OCI-LY1 (cell line): ENCODE measurements around the gene DEXI.

Source experiments
- H2AFZ ChIP-seq: fragments of 200-600 bp; sonication (generic), shearing (Covaris generic); 2 replicates; pipeline ENCODE4 v1.6.0; 2014; ENCODE audit warnings: antibody characterized with exemption, mild to moderate bottlenecking, low read length
- H3F3A ChIP-seq: fragments of 200-600 bp; sonication (generic), shearing (Covaris generic); 2 replicates; pipeline ENCODE4 v1.6.0; 2014; ENCODE audit warnings: mild to moderate bottlenecking, antibody characterized with exemption, low read length, moderate library complexity; ENCODE audit not compliant: insufficient read depth
- H3K27ac ChIP-seq: fragments of 200-600 bp; sonication (generic); 2 replicates; pipeline ENCODE4 v1.5.1; 2014; ENCODE audit warnings: low read length, mixed run types, mild to moderate bottlenecking, low read depth; ENCODE audit not compliant: poor library complexity, severe bottlenecking
- H3K27me3 ChIP-seq: fragments of 200-600 bp; sonication (generic); 2 replicates; pipeline ENCODE4 v1.6.0; 2014; ENCODE audit warnings: antibody characterized with exemption, mild to moderate bottlenecking, low read length, moderate library complexity; ENCODE audit not compliant: insufficient read depth
- H3K36me3 ChIP-seq: fragments of 200-600 bp; sonication (generic); 2 replicates; pipeline ENCODE4 v1.6.1; 2014; ENCODE audit warnings: mild to moderate bottlenecking, antibody characterized with exemption, low read length, moderate library complexity, mixed read lengths; ENCODE audit not compliant: insufficient read depth
- H3K4me1 ChIP-seq: fragments of 200-600 bp; sonication (generic); 2 replicates; pipeline ENCODE4 v1.5.1; 2014; ENCODE audit warnings: mild to moderate bottlenecking, low read length, moderate library complexity; ENCODE audit not compliant: insufficient read depth, severe bottlenecking
- H3K4me2 ChIP-seq: fragments of 200-600 bp; sonication (generic), shearing (Covaris generic); 2 replicates; pipeline ENCODE4 v1.6.1; 2014; ENCODE audit warnings: low read length
- H3K4me3 ChIP-seq: fragments of 200-600 bp; sonication (generic); 2 replicates; pipeline ENCODE4 v1.5.1; 2014; ENCODE audit warnings: low read length, low read depth, mild to moderate bottlenecking, mixed read lengths; ENCODE audit not compliant: poor library complexity, severe bottlenecking
- H3K79me2 ChIP-seq: fragments of 200-600 bp; shearing (Covaris generic); 2 replicates; pipeline ENCODE4 v1.6.1; 2016; ENCODE audit warnings: mixed run types, low read length, mixed read lengths; ENCODE audit not compliant: insufficient read depth
- H3K9ac ChIP-seq: fragments of 200-600 bp; sonication (generic), shearing (Covaris generic); 2 replicates; pipeline ENCODE4 v1.6.1; 2014; ENCODE audit warnings: mild to moderate bottlenecking, low read length, mixed read lengths
- H3K9me2 ChIP-seq: fragments of 200-600 bp; sonication (generic), shearing (Covaris generic); 2 replicates; pipeline ENCODE4 v1.6.1; 2014; ENCODE audit warnings: low read depth, mild to moderate bottlenecking, low read length, mixed read lengths
- H3K9me3 ChIP-seq: fragments of 200-600 bp; shearing (Covaris generic); 2 replicates; pipeline ENCODE4 v1.6.1; 2014; ENCODE audit warnings: low read length, mixed read lengths
- H4K20me1 ChIP-seq: fragments of 200-600 bp; sonication (generic), shearing (Covaris generic); 2 replicates; pipeline ENCODE4 v1.6.0; 2016; ENCODE audit warnings: mild to moderate bottlenecking, low read length; ENCODE audit not compliant: insufficient read depth
- CTCF ChIP-seq: fragments of 200-600 bp; sonication (generic), shearing (Covaris generic); IDR thresholded peaks from 2 replicates; pipeline ENCODE4 v1.5.1; 2017; ENCODE audit warnings: mild to moderate bottlenecking, antibody characterized with exemption, low read length, moderate library complexity, mixed read lengths
- EZH2 ChIP-seq: fragments of 200-600 bp; sonication (generic), shearing (Covaris generic); IDR thresholded peaks from 2 replicates; pipeline ENCODE4 v1.8.0; 2017; ENCODE audit warnings: borderline replicate concordance, mixed run types, mild to moderate bottlenecking, antibody characterized with exemption, low read length, moderate library complexity, mixed read lengths

Gene DEXI

DNA sequence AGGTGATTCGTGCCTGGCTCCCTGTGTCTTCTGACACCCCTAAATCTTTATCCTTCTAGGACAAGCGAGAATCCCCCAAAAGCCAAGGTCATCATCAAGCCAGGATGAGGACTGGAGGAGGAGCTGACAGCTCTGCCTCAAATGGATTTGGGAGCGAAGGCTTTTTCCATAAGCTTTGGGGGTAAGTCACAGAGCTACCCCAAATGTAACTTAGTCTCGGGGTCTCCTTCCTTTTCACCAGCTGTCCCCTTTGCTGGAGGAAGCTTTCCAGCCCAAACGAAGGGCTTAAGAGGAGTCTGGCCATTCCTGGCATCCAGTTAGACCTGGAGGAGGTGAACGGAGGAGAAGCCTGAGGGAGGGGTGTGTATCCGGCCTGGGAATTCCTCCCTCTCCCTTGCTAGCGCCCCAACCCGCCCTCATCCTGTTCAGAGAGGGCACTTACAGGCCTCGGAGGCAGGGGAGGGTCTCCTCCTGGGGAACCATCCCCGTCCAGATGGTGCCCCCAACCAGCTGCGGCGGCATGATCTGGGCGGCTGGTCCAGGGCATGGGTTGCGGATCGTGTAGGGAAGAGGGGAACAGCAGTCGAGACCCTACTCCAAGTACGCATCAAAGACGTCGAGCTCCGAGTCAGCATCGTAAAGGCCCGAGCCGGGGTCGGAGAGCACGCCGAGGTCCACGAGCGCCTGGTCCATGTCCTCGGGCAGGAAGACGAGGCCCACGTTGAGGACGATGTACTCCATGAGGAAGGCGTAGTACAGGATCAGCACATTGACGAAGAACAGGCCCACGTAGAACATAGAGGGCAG, 938 bp downstream of the DEXI start:
- Histone ChIP-seq H3K27me3 (no peaks in the 10 kb centered on the region), H3F3A (no peaks in the 10 kb centered on the region), H4K20me1 (no peaks in the 10 kb centered on the region), H2AFZ (no peak overlapping the region), H3K9ac (peak overlapping the region; percentile 71; the same call in 1 of the 2 replicates), H3K9me2 (no peaks in the 10 kb centered on the region), H3K4me2 (peak overlapping the region; percentile 86), H3K79me2 (peaks cover 14% of the 10 kb centered on the region), H3K4me1 (peaks cover 59% of the 10 kb centered on the region), H3K9me3 (no peaks in the 10 kb centered on the region), H3K36me3 (peaks cover 13% of the 10 kb centered on the region; the same call in 1 of the 2 replicates), H3K27ac (no peak overlapping the region), H3K4me3 (peak overlapping the region; percentile 71)
- TF ChIP-seq EZH2 (no peak), CTCF (no peak)

DNA sequence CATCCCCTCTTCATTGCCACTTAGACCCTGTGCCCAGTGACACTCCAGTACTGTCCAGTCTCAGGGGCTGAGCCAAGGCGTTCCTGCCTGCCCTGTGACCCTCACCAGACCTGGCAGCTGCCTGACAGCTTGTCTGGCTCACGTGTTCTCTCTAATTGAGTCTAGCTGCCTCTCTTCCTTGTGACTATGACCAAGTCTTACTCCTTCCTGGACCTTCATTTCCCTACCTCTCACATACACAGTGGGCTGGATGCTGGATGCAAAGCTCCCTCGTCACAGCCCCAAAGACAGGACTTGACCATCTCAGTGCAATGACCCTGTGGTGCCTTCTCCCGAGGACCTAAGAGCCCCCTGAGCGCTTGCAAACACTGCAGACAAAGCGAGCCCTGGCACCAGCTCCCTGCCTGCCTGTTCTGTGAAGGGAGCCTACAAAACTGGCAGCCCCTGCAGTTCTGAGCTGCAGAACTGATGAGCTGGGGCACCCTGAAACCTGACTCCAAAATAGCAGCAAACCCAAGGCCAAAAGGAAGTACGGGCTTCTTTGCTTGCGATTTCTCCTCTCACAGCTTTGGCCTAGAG, 1.7 kb downstream of the DEXI start:
- H3K36me3 ChIP-seq, result peaks cover 16% of the 10 kb centered on the region; the same call in 1 of the 2 replicates
- TF ChIP-seq EZH2 (no peak), CTCF (no peak)
- H3K79me2 ChIP-seq, result peaks cover 7% of the 10 kb centered on the region
- H3K4me2 ChIP-seq, result peak overlapping the region; percentile 86
- H3F3A ChIP-seq, result no peaks in the 10 kb centered on the region
- H2AFZ ChIP-seq, result no peak overlapping the region
- H3K27ac ChIP-seq, result no peak overlapping the region
- H3K4me1 ChIP-seq, result peaks cover 52% of the 10 kb centered on the region
- peak overlapping the region; percentile 71; the same call in 1 of the 2 replicates for H3K9ac ChIP-seq
- no peaks in the 10 kb centered on the region for H3K9me2 ChIP-seq
- H4K20me1 ChIP-seq, result no peaks in the 10 kb centered on the region
- H3K4me3 ChIP-seq, result peak overlapping the region; percentile 71
- H3K9me3 ChIP-seq, result no peaks in the 10 kb centered on the region
- H3K27me3 ChIP-seq, result no peaks in the 10 kb centered on the region

GRCh38 chr16:10939649-10940234, 2.5 kb downstream of the DEXI start:
- peaks cover 45% of the 10 kb centered on the region for H3K4me1 ChIP-seq
- no peaks in the 10 kb centered on the region for H3K9me2 ChIP-seq
- H3K36me3 ChIP-seq, result peaks cover 16% of the 10 kb centered on the region; the same call in 1 of the 2 replicates
- peak overlapping the region; percentile 86 for H3K4me2 ChIP-seq
- no peak overlapping the region for H2AFZ ChIP-seq
- no peaks in the 10 kb centered on the region for H3K27me3 ChIP-seq
- H3K27ac ChIP-seq, result no peak overlapping the region
- H4K20me1 ChIP-seq, result no peaks in the 10 kb centered on the region
- no peaks in the 10 kb centered on the region for H3F3A ChIP-seq
- TF ChIP-seq CTCF (no peak), EZH2 (no peak)
- H3K4me3 ChIP-seq, result peak overlapping the region; percentile 71
- no peaks in the 10 kb centered on the region for H3K79me2 ChIP-seq
- no peaks in the 10 kb centered on the region for H3K9me3 ChIP-seq
- no peak overlapping the region; the same call in 1 of the 2 replicates for H3K9ac ChIP-seq
